IMR-90 (cell line): ENCODE results near the gene DOCK4. TPM values are rescaled to one million over a fixed set of nuclear protein-coding genes. Genes with fewer than 3 reads are reported as not detected.

Experiments
- ATAC-seq: fragments of 200-7000 bp; cut with Tn5 transposase; 2 replicates; pipeline ENCODE4 v1.9.1; 2020; ENCODE audit warnings: low read depth, mild to moderate bottlenecking, moderate library complexity
- BruUV-seq: library from RNA; stranded (reverse); fragments of 400-500 nt; replicated peaks from 2 replicates; lab custom pipeline; 2021; lab: Mats Ljungman, UMichigan
- CTCF ChIA-PET: fragments of 300-600 bp; formaldehyde crosslinking; extraction: SDS; loops from one replicate; lab custom pipeline; 2021; ENCODE audit warnings: antibody characterized with exemption; lab: Yijun Ruan, JAX
- POLR2A ChIA-PET: fragments of 300-600 bp; sonication (Branson Sonifier 250); formaldehyde crosslinking; loops from one replicate; lab custom pipeline; 2022; ENCODE audit warnings: antibody characterized with exemption; ENCODE audit not compliant: unreplicated experiment; lab: Charles Lee
- DNase-seq: peaks from one replicate; pipeline ENCODE4 v3.0.0; 2013
- H2AFZ ChIP-seq: replicated peaks from 2 replicates; pipeline ENCODE3; 2013; ENCODE audit warnings: low read length, mild to moderate bottlenecking; ENCODE audit not compliant: poor library complexity
- H2AK5ac ChIP-seq: 2 replicates; pipeline ENCODE4 v1.6.1; 2013; ENCODE audit warnings: low read depth, low read length, inconsistent platforms
- H2AK9ac ChIP-seq: replicated peaks from 2 replicates; pipeline ENCODE3; 2013; ENCODE audit warnings: mild to moderate bottlenecking, low read depth, low read length, moderate library complexity; ENCODE audit not compliant: poor library complexity
- H2BK120ac ChIP-seq: 2 replicates; pipeline ENCODE4 v1.6.1; 2013; ENCODE audit warnings: low read depth, low read length, inconsistent platforms
- H2BK15ac ChIP-seq: 3 replicates; pipeline ENCODE4 v1.6.1; 2013; ENCODE audit warnings: low read depth, low read length, inconsistent platforms
- H2BK20ac ChIP-seq: 2 replicates; pipeline ENCODE4 v1.6.1; 2013; ENCODE audit warnings: low read depth, mild to moderate bottlenecking, inconsistent platforms, low read length, moderate library complexity
- H2BK5ac ChIP-seq: 2 replicates; pipeline ENCODE4 v1.6.1; 2013; ENCODE audit warnings: mild to moderate bottlenecking, low read depth, low read length, inconsistent platforms; ENCODE audit not compliant: poor library complexity, severe bottlenecking
- H3K14ac ChIP-seq: replicated peaks from 2 replicates; pipeline ENCODE4 v1.6.1; 2013; ENCODE audit warnings: low read depth, low read length, inconsistent platforms
- H3K18ac ChIP-seq: 2 replicates; pipeline ENCODE4 v1.6.1; 2013; ENCODE audit warnings: low read depth, low read length, control low read depth
- H3K23ac ChIP-seq: 2 replicates; pipeline ENCODE4 v1.6.1; 2013; ENCODE audit warnings: low read depth, low read length, inconsistent platforms
- H3K27ac ChIP-seq: 2 replicates; pipeline ENCODE4 v1.5.1; 2013; ENCODE audit warnings: mild to moderate bottlenecking, control low read depth, low read length; ENCODE audit not compliant: insufficient read depth
- H3K27me3 ChIP-seq: 2 replicates; pipeline ENCODE4 v1.6.1; 2013; ENCODE audit warnings: low read length; ENCODE audit not compliant: control insufficient read depth, insufficient read depth
- H3K36me3 ChIP-seq: 2 replicates; pipeline ENCODE4 v1.6.1; 2013; ENCODE audit warnings: low read length, mixed read lengths; ENCODE audit not compliant: control insufficient read depth, insufficient read depth
- H3K4ac ChIP-seq: 2 replicates; pipeline ENCODE4 v1.6.1; 2013; ENCODE audit warnings: low read depth, low read length, inconsistent platforms
- H3K4me1 ChIP-seq: 2 replicates; pipeline ENCODE4 v1.6.1; 2013; ENCODE audit warnings: low read length, mixed read lengths; ENCODE audit not compliant: control insufficient read depth, insufficient read depth
- H3K4me2 ChIP-seq: 2 replicates; pipeline ENCODE4 v1.6.1; 2013; ENCODE audit warnings: low read depth, mild to moderate bottlenecking, control low read depth, low read length, moderate library complexity
- H3K4me3 ChIP-seq: 2 replicates; pipeline ENCODE4 v1.5.1; 2013; ENCODE audit warnings: low read depth, mild to moderate bottlenecking, control low read depth, low read length, moderate library complexity; ENCODE audit not compliant: insufficient read depth
- H3K56ac ChIP-seq: 2 replicates; pipeline ENCODE4 v1.6.1; 2013; ENCODE audit warnings: low read length, inconsistent platforms; ENCODE audit not compliant: insufficient read depth; ENCODE audit errors: extremely low read depth
- H3K79me1 ChIP-seq, 2 experiments: 2 replicates each; pipeline ENCODE4 v1.6.1; 2013; ENCODE audit warnings: low read length in 2 of 2, inconsistent platforms in 1 of 2, low read depth in 1 of 2
- H3K9ac ChIP-seq: 2 replicates; pipeline ENCODE4 v1.6.1; 2013; ENCODE audit warnings: low read depth, low read length, control low read depth
- H3K9me1 ChIP-seq: 2 replicates; pipeline ENCODE4 v1.6.1; 2013; ENCODE audit warnings: low read length, inconsistent platforms; ENCODE audit not compliant: insufficient read depth
- H3K9me3 ChIP-seq: 2 replicates; pipeline ENCODE4 v1.6.1; 2013; ENCODE audit warnings: low read length; ENCODE audit not compliant: control insufficient read depth, insufficient read depth
- H4K20me1 ChIP-seq: 2 replicates; pipeline ENCODE4 v1.6.1; 2013; ENCODE audit warnings: low read length, inconsistent platforms; ENCODE audit not compliant: insufficient read depth
- H4K5ac ChIP-seq: 2 replicates; pipeline ENCODE4 v1.6.1; 2013; ENCODE audit warnings: mild to moderate bottlenecking, low read depth, low read length, control low read depth
- H4K8ac ChIP-seq, 2 experiments: 2 replicates each; pipeline ENCODE4 v1.6.1; 2013; ENCODE audit warnings: low read depth in 2 of 2, low read length in 2 of 2, control low read depth in 1 of 2, inconsistent platforms in 1 of 2
- H4K91ac ChIP-seq: 2 replicates; pipeline ENCODE4 v1.6.1; 2013; ENCODE audit warnings: low read depth, low read length, inconsistent platforms; ENCODE audit not compliant: insufficient read depth
- BHLHE40 ChIP-seq: fragments of 150-350 bp; IDR thresholded peaks from 2 replicates; pipeline ENCODE4 v1.6.1; 2016; ENCODE audit warnings: mild to moderate bottlenecking, low read depth, low read length
- CEBPB ChIP-seq: IDR thresholded peaks from 2 replicates; pipeline ENCODE4 v1.6.1; 2012; ENCODE audit warnings: low read depth, low read length, improper control_type of control experiment
- CHD1 ChIP-seq: IDR thresholded peaks from 2 replicates; pipeline ENCODE4 v1.6.1; 2012; ENCODE audit warnings: low read depth, low read length, improper control_type of control experiment
- FOS ChIP-seq: fragments of 150-350 bp; IDR thresholded peaks from 2 replicates; pipeline ENCODE4 v1.6.1; 2016; ENCODE audit warnings: low read depth, low read length
- MAFK ChIP-seq: IDR thresholded peaks from 2 replicates; pipeline ENCODE4 v1.6.1; 2012; ENCODE audit warnings: low read depth, low read length, improper control_type of control experiment
- MAZ ChIP-seq: IDR thresholded peaks from 2 replicates; pipeline ENCODE4 v1.6.1; 2012; ENCODE audit warnings: low read depth, mild to moderate bottlenecking, low read length, improper control_type of control experiment, moderate library complexity, borderline replicate concordance
- MXI1 ChIP-seq: IDR thresholded peaks from 2 replicates; pipeline ENCODE4 v1.6.1; 2012; ENCODE audit warnings: low read depth, mild to moderate bottlenecking, low read length, moderate library complexity, borderline replicate concordance
- NFE2L2 ChIP-seq: fragments of 150-350 bp; IDR thresholded peaks from 2 replicates; pipeline ENCODE4 v1.6.1; 2016; ENCODE audit warnings: low read depth, mild to moderate bottlenecking, low read length
- POLR2A ChIP-seq: IDR thresholded peaks from 2 replicates; pipeline ENCODE4 v1.6.1; 2012; ENCODE audit warnings: mild to moderate bottlenecking, low read depth, low read length
- RAD21 ChIP-seq: IDR thresholded peaks from 2 replicates; pipeline ENCODE4 v1.6.1; 2012; ENCODE audit warnings: low read length, improper control_type of control experiment
- RCOR1 ChIP-seq: IDR thresholded peaks from 2 replicates; pipeline ENCODE4 v1.6.1; 2012; ENCODE audit warnings: mild to moderate bottlenecking, low read length, improper control_type of control experiment; ENCODE audit not compliant: insufficient replicate concordance
- RFX5 ChIP-seq: IDR thresholded peaks from 2 replicates; pipeline ENCODE4 v1.8.0; 2012; ENCODE audit warnings: low read depth, mild to moderate bottlenecking, low read length, moderate library complexity
- SMC3 ChIP-seq: fragments of 150-350 bp; IDR thresholded peaks from 2 replicates; pipeline ENCODE4 v1.6.1; 2016; ENCODE audit warnings: low read depth, mild to moderate bottlenecking, antibody characterized with exemption, low read length, moderate library complexity
- WGBS, 2 experiments: methylation state at CpG; one replicate each; pipeline versions ENCODE4 v1.1.5 to v1.1.7; 2013; ENCODE audit warnings: missing lambda C conversion rate in 2 of 2; ENCODE audit not compliant: insufficient read length in 1 of 2; ENCODE audit errors: extremely low coverage in 2 of 2; 5-methylcytosine and 5-hydroxymethylcytosine counted together
- dilution Hi-C: fragments of 300-500 bp; cut with HindIII; formaldehyde crosslinking; loops from one replicate; pipeline ENCODE4 v1.14.3; 2018; ENCODE audit warnings: low sequenced_read_pairs; ENCODE audit not compliant: unreplicated experiment
- in situ Hi-C: fragments of 300-500 bp; cut with MboI; formaldehyde crosslinking; loops from 3 replicates; pipeline ENCODE4 v1.14.3; 2019; ENCODE audit warnings: low sequenced_read_pairs, inconsistent platforms, mixed read lengths
- intact Hi-C: fragments of 100-400 bp; cut with micrococcal nuclease; formaldehyde crosslinking; loops from 2 replicates; pipeline ENCODE4 v1.10.0; 2022
- polyA plus RNA-seq, 3 experiments: library from polyadenylated mRNA; depleted of rRNA; stranded (reverse); fragments of >200 nt; gene quantifications; 2 replicates each; pipeline ENCODE4 v1.2.3, GENCODE V29; 2012; ENCODE audit warnings: low replicate concordance in 1 of 3
- total RNA-seq: library from RNA; depleted of rRNA; stranded (reverse); fragments of >200 nt; gene quantifications from 2 replicates; pipeline ENCODE4 v1.2.3, GENCODE V29; 2012
- TF ChIP-seq, protein P1 (sequence below): fragments of 150-350 bp; IDR thresholded peaks from 2 replicates; pipeline ENCODE4 v1.6.1; 2017; ENCODE audit warnings: mild to moderate bottlenecking, antibody characterized with exemption, low read length, low read depth
- TF ChIP-seq, protein P2 (sequence below): fragments of 150-350 bp; IDR thresholded peaks from 2 replicates; pipeline ENCODE4 v1.6.1; 2016; ENCODE audit warnings: low read depth, mild to moderate bottlenecking, low read length, moderate library complexity, borderline replicate concordance
- TF ChIP-seq, protein P3 (sequence below): conservative IDR thresholded peaks from 2 replicates; pipeline ENCODE4 v1.5.1; 2012; ENCODE audit warnings: mild to moderate bottlenecking, low read depth, low read length, improper control_type of control experiment

DOCK4 gene
- total and polyA plus RNA-seq, 2 of the 4 experiments (the other 2 are of a cell fraction) = 4.4 to 12.2 TPM

DNA sequence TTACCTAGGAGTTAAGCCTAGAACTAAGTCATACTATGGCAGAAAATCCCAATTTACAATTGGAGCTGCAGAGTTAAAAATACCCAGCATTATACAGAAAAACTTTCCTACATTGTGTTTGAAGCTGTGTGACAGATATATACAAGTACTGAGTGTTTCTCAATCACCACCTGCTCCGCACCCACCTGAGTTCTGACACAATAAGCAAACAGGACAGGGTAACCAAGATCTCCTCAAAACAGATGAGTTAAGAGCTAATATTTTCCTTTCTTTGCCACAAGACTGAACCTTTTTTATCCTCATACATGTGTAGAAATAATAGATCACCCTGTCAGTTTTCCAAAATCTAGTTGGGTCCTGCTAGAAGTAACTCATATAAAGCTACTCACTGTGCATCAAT is 186.3 kb downstream of the DOCK4 start:
- POLR2A ChIA-PET = no interaction called here
- Histone ChIP-seq H3K9ac (no peak overlapping the region), H2BK120ac (no peak overlapping the region), H2AK5ac (no peak overlapping the region), H4K8ac (no peak overlapping the region), H3K18ac (no peak overlapping the region), H4K5ac (no peak overlapping the region), H2BK15ac (no peak overlapping the region), H3K4me2 (no peak overlapping the region), H3K4me1 (peaks cover 2% of the 10 kb centered on the region; the same call in 1 of the 2 replicates), H3K79me1 (peaks cover 0 to 6% of the 10 kb centered on the region in 2 experiments; a peak in 1 of 4 replicates), H3K14ac (no peak overlapping the region), H2BK5ac (no peak overlapping the region), H3K9me1 (peaks cover 5% of the 10 kb centered on the region), H4K91ac (no peak overlapping the region), H3K23ac (no peak overlapping the region), H3K27me3 (no peaks in the 10 kb centered on the region), H3K56ac (no peak overlapping the region), H2AFZ (no peak overlapping the region), H3K27ac (no peak overlapping the region), H2AK9ac (no peak overlapping the region), H3K9me3 (no peaks in the 10 kb centered on the region), H3K36me3 (no peaks in the 10 kb centered on the region), H3K4ac (no peak overlapping the region), H3K4me3 (no peak overlapping the region), H4K20me1 (peaks cover 6% of the 10 kb centered on the region; the same call in 1 of the 2 replicates), H2BK20ac (no peak overlapping the region)
- dilution Hi-C loops (no loop called here), intact Hi-C loops (no loop called here), in situ Hi-C loops (no loop called here)
- DNase-seq (no peak), ATAC-seq (no peak)
- CTCF ChIA-PET = no interaction called here
- TF ChIP-seq, protein P1, sequence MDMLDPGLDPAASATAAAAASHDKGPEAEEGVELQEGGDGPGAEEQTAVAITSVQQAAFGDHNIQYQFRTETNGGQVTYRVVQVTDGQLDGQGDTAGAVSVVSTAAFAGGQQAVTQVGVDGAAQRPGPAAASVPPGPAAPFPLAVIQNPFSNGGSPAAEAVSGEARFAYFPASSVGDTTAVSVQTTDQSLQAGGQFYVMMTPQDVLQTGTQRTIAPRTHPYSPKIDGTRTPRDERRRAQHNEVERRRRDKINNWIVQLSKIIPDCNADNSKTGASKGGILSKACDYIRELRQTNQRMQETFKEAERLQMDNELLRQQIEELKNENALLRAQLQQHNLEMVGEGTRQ = no peak
- TF ChIP-seq, protein P2, sequence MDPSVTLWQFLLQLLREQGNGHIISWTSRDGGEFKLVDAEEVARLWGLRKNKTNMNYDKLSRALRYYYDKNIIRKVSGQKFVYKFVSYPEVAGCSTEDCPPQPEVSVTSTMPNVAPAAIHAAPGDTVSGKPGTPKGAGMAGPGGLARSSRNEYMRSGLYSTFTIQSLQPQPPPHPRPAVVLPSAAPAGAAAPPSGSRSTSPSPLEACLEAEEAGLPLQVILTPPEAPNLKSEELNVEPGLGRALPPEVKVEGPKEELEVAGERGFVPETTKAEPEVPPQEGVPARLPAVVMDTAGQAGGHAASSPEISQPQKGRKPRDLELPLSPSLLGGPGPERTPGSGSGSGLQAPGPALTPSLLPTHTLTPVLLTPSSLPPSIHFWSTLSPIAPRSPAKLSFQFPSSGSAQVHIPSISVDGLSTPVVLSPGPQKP = no peak
- TF ChIP-seq CEBPB (no peak), CHD1 (no peak), RCOR1 (no peak), MXI1 (no peak), SMC3 (no peak), MAFK (no peak), NFE2L2 (no peak), RAD21 (no peak), POLR2A (no peak), FOS (no peak), MAZ (no peak), BHLHE40 (no peak), RFX5 (no peak)
- TF ChIP-seq, protein P3, sequence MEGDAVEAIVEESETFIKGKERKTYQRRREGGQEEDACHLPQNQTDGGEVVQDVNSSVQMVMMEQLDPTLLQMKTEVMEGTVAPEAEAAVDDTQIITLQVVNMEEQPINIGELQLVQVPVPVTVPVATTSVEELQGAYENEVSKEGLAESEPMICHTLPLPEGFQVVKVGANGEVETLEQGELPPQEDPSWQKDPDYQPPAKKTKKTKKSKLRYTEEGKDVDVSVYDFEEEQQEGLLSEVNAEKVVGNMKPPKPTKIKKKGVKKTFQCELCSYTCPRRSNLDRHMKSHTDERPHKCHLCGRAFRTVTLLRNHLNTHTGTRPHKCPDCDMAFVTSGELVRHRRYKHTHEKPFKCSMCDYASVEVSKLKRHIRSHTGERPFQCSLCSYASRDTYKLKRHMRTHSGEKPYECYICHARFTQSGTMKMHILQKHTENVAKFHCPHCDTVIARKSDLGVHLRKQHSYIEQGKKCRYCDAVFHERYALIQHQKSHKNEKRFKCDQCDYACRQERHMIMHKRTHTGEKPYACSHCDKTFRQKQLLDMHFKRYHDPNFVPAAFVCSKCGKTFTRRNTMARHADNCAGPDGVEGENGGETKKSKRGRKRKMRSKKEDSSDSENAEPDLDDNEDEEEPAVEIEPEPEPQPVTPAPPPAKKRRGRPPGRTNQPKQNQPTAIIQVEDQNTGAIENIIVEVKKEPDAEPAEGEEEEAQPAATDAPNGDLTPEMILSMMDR = no peak
- no CpG with 5 or more reads among the region's 1 CpG for WGBS, 2 experiments
- no TSS peak for BruUV-seq
